Omental fat pad (tissue), 4 donors: ENCODE results near the gene DUSP22. TPM values are rescaled to one million over a fixed set of nuclear protein-coding genes. Genes with fewer than 3 reads are reported as not detected.

Experiments
- ATAC-seq: fragments of 150-250 bp; one replicate; pipeline ENCODE4 v1.9.1; 2016; ENCODE audit warnings: mild to moderate bottlenecking, moderate library complexity; ENCODE audit not compliant: low FRiP score
- DNase-seq: peaks from one replicate; pipeline ENCODE4 v3.0.0-alpha.2; 2019; ENCODE audit warnings: low spot score
- CTCF ChIP-seq, 3 donors: fragments of 450-650 bp; IDR thresholded peaks; one replicate each; pipeline ENCODE4 v1.5.1; 2016 to 2017; ENCODE audit warnings: antibody characterized with exemption in 3 of 3, mild to moderate bottlenecking in 3 of 3, moderate library complexity in 2 of 3
- total RNA-seq, 4 donors: library from RNA; depleted of rRNA; stranded (reverse); fragments of >200 nt; gene quantifications; one replicate each; pipeline ENCODE4 v1.1.0, GENCODE V29; 2016

DUSP22 gene
- total RNA-seq, 4 donors from 2014 or later: 47.4 to 93.6 (median 65.4) TPM

DNA sequence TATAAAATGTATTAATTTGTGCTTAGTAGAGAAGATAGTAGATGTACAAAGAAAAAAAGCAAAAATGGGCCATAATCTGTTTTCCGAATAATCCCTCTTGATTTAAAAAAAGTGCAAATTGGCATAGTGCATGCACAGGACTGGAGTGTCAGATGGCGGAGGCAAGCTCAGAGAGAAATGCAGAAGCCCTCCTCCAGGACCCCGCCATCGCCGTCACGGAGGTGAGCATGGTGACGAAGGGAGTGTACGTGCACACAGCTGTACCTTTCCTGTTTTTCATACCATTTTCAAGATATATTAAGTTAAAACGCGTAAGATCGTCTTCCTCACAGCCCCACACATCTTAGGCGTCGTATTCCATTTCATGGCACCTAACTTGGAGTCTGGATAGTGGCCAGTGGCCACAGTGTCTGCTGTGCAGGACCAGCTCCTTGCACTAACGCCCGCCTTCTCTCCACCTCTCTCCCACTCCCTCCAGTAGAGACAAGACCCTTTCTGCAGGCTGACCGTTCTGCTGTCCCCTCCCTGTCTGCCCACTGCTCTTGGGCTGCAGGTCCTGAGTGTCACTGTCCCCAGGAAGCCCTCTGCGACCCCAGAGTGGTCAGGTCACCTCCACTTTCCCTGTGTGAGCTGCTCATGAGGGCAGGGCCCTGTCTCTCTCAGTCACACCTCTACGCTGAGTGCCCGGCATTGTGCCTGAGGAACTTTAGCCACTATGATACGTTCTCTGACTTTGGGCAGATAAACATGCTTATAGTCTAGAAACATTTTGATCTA, 9.8 kb downstream of the DUSP22 start:
- DNase-seq: no peak
- TF ChIP-seq CTCF (IDR thresholded peaks at IDR 0.05): no peak
- ATAC-seq: no peak

DNA sequence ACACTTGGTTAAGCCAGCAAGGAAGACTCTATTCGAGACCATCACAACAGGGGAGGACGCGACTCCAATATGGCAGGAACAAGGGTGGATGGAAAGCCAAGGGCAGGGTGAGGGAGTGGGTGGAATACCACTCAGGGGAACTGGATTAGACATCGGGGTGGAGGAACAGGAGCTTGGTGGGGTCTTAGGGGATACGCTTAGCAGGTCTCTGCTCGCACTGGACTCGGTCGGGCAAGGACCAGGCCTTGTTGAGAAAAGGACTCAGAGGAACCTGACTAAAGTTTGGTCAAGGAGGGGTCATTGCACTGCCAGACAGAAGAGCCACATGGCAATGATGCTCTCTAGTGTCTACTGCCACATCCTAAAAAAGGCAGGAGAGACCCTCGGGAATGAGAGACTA, 10.5 kb downstream of the DUSP22 start:
- ATAC-seq (no peak), DNase-seq (no peak)
- TF ChIP-seq CTCF (IDR thresholded peaks at IDR 0.05): no peak

DNA sequence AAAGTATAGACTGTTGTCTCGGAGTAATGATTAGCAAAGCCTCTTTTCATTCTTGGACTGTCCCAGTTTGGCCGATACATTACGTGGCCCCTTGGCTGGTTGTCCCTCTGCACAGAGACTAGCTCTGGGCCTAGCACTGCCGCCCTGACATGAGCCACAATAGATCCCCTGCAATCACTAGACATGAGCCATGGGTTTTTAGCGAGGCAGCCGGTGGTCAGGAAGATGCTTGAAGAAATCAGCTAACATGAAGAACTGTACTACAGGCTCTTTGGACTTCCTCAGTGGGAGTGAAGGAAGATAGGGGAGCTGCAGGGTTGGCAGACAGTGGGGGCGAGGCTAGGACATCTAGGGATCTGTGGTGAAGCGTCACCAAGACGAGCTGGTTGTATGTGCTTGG, 11.0 kb downstream of the DUSP22 start:
- DNase-seq: no peak
- ATAC-seq: no peak
- no peak for TF ChIP-seq CTCF (IDR thresholded peaks at IDR 0.05)

DNA sequence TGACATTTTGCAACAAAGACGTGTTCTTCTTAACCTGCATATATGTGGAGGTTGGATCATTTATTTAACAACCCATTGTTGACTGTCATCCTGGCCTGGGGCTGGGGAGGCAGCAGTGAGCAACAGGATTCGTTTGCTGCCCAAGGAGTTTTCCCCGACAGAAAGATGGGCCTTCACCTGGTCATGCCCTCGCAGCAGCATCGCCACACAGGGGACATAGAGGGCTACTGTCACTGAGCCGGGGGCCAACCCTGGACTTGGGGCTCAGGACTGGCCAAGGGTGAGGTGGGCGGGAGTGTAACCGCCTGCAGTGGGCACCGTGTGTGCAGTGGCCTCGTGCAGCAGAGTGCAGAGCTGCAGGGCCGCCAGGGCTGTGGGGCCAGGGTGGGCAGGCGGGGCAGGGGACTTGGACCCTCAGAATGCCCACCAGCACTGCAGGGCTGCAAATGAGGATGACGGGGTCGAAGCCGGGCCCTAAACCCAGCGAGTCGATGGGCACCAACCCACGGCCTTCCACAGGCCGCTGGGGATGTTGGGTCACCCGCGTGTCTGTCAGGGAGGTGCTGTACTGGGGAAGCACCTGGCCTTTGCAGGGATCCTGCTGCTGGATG, 11.8 kb downstream of the DUSP22 start:
- ATAC-seq: peak; percentile 4
- no peak for DNase-seq
- TF ChIP-seq CTCF (IDR thresholded peaks at IDR 0.05): no peak

DNA sequence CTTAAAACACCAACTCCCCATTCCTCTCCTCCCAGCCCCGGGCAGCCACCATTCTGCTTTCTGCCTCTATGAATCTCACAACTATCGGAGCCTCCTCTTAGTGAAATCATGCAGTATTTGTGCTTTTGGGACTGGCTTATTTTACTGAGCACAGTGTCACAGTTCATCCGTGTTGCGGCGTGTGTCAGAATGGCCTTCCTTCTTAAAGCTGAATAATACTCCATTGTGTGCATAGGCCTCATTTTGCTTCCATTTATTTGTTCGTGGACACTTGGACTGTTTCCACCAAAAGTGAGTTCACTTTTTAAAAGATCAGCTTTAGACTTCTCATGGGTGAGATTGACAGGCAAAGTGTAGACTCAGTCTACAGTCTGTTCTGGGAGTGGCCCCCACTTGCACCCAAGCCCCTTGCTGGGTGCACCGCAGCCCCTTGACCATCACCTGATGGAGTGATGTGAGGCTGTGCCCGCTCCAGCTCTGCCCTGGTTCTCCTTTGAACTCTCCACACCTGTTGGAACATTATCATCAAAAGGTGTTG, 12.6 kb downstream of the DUSP22 start:
- ATAC-seq (no peak), DNase-seq (no peak)
- TF ChIP-seq CTCF (IDR thresholded peaks at IDR 0.05): no peak

DNA sequence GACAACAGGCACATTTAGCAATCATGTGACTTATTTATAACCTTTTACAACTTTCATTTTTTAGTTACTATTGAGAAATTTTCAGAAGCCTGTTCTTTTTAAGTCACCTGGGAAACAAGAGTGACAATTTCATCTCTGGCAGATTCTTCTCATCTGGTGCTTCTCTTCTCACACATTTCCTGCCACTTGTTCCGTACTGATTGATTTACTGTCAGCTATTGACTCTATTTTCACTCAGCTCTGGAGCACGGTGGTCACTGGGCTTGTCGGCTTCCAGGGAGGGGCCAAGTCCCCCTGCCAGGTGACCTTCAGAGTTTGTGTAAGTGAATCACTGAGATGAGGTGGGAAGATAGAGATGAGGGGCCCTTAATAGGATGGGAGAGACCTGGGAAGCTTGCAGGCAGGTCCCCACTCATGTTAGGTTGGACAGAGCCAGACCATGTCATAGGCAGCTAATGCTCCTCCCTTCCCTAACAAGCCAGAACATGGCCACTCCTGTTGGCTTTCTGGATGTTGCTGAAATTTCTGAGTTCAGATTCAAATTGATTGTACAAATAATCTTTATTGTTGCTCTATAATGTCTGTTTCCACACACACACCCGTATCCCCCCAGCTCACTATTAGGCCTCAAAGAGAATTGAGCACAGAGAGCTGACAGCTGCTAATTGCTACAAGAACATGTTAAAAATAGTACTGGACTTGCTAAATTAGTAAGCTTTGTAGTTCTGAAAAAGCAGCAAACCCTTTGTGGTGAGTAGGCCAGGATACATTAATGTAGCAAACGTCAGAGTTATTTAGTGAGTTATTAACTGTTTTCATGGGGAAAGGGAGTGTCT, 13.3 kb downstream of the DUSP22 start:
- no peak for TF ChIP-seq CTCF (IDR thresholded peaks at IDR 0.05)
- ATAC-seq: no peak
- DNase-seq: no peak
